Epithelial cell of proximal tubule (primary cell): ENCODE data around the gene ERGIC2. TPM values are rescaled to one million over a fixed set of nuclear protein-coding genes. Genes with fewer than 3 reads are reported as not detected.

Experiments
- DNase-seq: peaks from one replicate; pipeline ENCODE4 v3.0.0-alpha.2; 2011; ENCODE audit warnings: low read depth
- H3K4me3 ChIP-seq: 2 replicates; pipeline ENCODE4 v1.5.1; 2011; ENCODE audit warnings: low read depth, mild to moderate bottlenecking, low read length
- CTCF ChIP-seq: conservative IDR thresholded peaks from 2 replicates; pipeline ENCODE4 v1.5.1; 2012; ENCODE audit warnings: low read depth, mild to moderate bottlenecking, low read length
- total RNA-seq: library from RNA; depleted of rRNA; stranded (reverse); fragments of >200 nt; gene quantifications from 2 replicates; pipeline ENCODE4 v1.2.3, GENCODE V29; 2015

ERGIC2 gene
- total RNA-seq, 1 donor from 2014 or later: 68.4 TPM

- no peak for TF ChIP-seq CTCF
- no peak overlapping the region for H3K4me3 ChIP-seq
Observed at GRCh38 chr12:29320295-29321085, 60.5 kb downstream of the ERGIC2 start.

GRCh38 chr12:29317556-29318363 lies 63.2 kb downstream of the ERGIC2 start:
- TF ChIP-seq CTCF: peak; percentile 63
- DNase-seq: peak; percentile 22
- no peak overlapping the region for H3K4me3 ChIP-seq

More at GRCh38 chr12:29320295-29321085, 60.5 kb downstream of the ERGIC2 start:
- peak; percentile 52 for DNase-seq

GRCh38 chr12:29316752-29317151 lies 64.2 kb downstream of the ERGIC2 start:
- H3K4me3 ChIP-seq: no peak overlapping the region
- no peak for DNase-seq
- no peak for TF ChIP-seq CTCF

GRCh38 chr12:29314416-29314815 lies 66.6 kb downstream of the ERGIC2 start:
- no peak overlapping the region for H3K4me3 ChIP-seq
- no peak for DNase-seq
- no peak for TF ChIP-seq CTCF

GRCh38 chr12:29310899-29311298 lies 70.1 kb downstream of the ERGIC2 start:
- no peak overlapping the region for H3K4me3 ChIP-seq
- DNase-seq: no peak
- TF ChIP-seq CTCF: no peak

GRCh38 chr12:29309320-29309902 lies 71.6 kb downstream of the ERGIC2 start:
- TF ChIP-seq CTCF: peak; percentile 52
- DNase-seq: no peak

More at GRCh38 chr12:29309320-29309902, 71.6 kb downstream of the ERGIC2 start:
- no peak overlapping the region for H3K4me3 ChIP-seq
